Trophoblast cell (in vitro differentiated cells and primary cell): ENCODE results near the gene PDGFRB.

Experiments used
- DNase-seq, 2 donors: peaks; one replicate each; pipeline ENCODE4 v3.0.0-alpha.2; 2016
- H2AFZ ChIP-seq: 2 replicates; pipeline ENCODE4 v1.6.1; 2013; ENCODE audit warnings: low read length, moderate library complexity, mild to moderate bottlenecking; ENCODE audit not compliant: insufficient read depth, poor library complexity
- H2AK5ac ChIP-seq: 2 replicates; pipeline ENCODE4 v1.6.1; 2013; ENCODE audit warnings: mild to moderate bottlenecking, low read length
- H2BK120ac ChIP-seq: 2 replicates; pipeline ENCODE4 v1.6.1; 2013; ENCODE audit warnings: low read length, mild to moderate bottlenecking, moderate library complexity; ENCODE audit not compliant: insufficient read depth, poor library complexity
- H2BK12ac ChIP-seq: 2 replicates; pipeline ENCODE4 v1.6.1; 2013; ENCODE audit warnings: mild to moderate bottlenecking, low read length, moderate library complexity
- H2BK5ac ChIP-seq: 2 replicates; pipeline ENCODE4 v1.6.1; 2013; ENCODE audit warnings: low read length, low read depth, moderate library complexity, mild to moderate bottlenecking; ENCODE audit not compliant: poor library complexity
- H3K14ac ChIP-seq: 2 replicates; pipeline ENCODE4 v1.6.1; 2013; ENCODE audit warnings: mild to moderate bottlenecking, low read length
- H3K18ac ChIP-seq: 2 replicates; pipeline ENCODE4 v1.6.1; 2013; ENCODE audit warnings: mild to moderate bottlenecking, low read length
- H3K23ac ChIP-seq: 2 replicates; pipeline ENCODE4 v1.6.1; 2013; ENCODE audit warnings: low read length
- H3K27ac ChIP-seq: 2 replicates; pipeline ENCODE4 v1.5.1; 2013; ENCODE audit warnings: low read depth, mild to moderate bottlenecking, inconsistent platforms, low read length, moderate library complexity
- H3K27me3 ChIP-seq: 2 replicates; pipeline ENCODE4 v1.6.1; 2013; ENCODE audit warnings: inconsistent platforms, mild to moderate bottlenecking, low read length, moderate library complexity; ENCODE audit not compliant: insufficient read depth
- H3K36me3 ChIP-seq, 2 experiments: 1 replicate in 1 of 2; 2 replicates in 1 of 2; pipeline ENCODE4 v1.6.1; 2013; ENCODE audit warnings: low read length in 2 of 2, mild to moderate bottlenecking in 2 of 2, moderate library complexity in 1 of 2; ENCODE audit not compliant: insufficient read depth in 2 of 2, control insufficient read depth in 1 of 2
- H3K4ac ChIP-seq: 2 replicates; pipeline ENCODE4 v1.6.1; 2013; ENCODE audit warnings: low read depth, mild to moderate bottlenecking, low read length, moderate library complexity
- H3K4me1 ChIP-seq, 2 experiments: 1 replicate in 1 of 2; 2 replicates in 1 of 2; pipeline ENCODE4 v1.6.1; 2013; ENCODE audit warnings: low read length in 2 of 2, mild to moderate bottlenecking in 2 of 2, moderate library complexity in 1 of 2; ENCODE audit not compliant: insufficient read depth in 2 of 2, control insufficient read depth in 1 of 2
- H3K4me2 ChIP-seq: 2 replicates; pipeline ENCODE4 v1.6.1; 2013; ENCODE audit warnings: inconsistent platforms, mild to moderate bottlenecking, low read length, moderate library complexity
- H3K4me3 ChIP-seq: 2 replicates; pipeline ENCODE4 v1.5.1; 2013; ENCODE audit warnings: mild to moderate bottlenecking, low read depth, low read length, inconsistent platforms
- H3K79me1 ChIP-seq: one replicate; pipeline ENCODE4 v1.6.1; 2013; ENCODE audit warnings: low read length
- H3K79me2 ChIP-seq: 2 replicates; pipeline ENCODE4 v1.6.1; 2013; ENCODE audit warnings: low read length, mild to moderate bottlenecking; ENCODE audit not compliant: control insufficient read depth, insufficient read depth, poor library complexity
- H3K9ac ChIP-seq: 2 replicates; pipeline ENCODE4 v1.6.1; 2013; ENCODE audit warnings: mild to moderate bottlenecking, low read length
- H3K9me3 ChIP-seq: 2 replicates; pipeline ENCODE4 v1.6.1; 2013; ENCODE audit warnings: low read depth, mild to moderate bottlenecking, control low read depth, inconsistent platforms, low read length; ENCODE audit not compliant: insufficient read depth
- H4K12ac ChIP-seq: 2 replicates; pipeline ENCODE4 v1.6.1; 2013; ENCODE audit warnings: low read depth, mild to moderate bottlenecking, low read length, moderate library complexity
- H4K8ac ChIP-seq: 2 replicates; pipeline ENCODE4 v1.6.1; 2013; ENCODE audit warnings: low read depth, mild to moderate bottlenecking, low read length, moderate library complexity
- H4K91ac ChIP-seq: one replicate; pipeline ENCODE4 v1.6.1; 2013; ENCODE audit warnings: low read depth, mild to moderate bottlenecking, low read length, moderate library complexity
- WGBS: extraction: QIAGEN DNeasy Blood & Tissue Kit; methylation state at CpG from one replicate; pipeline ENCODE4 v1.1.7; 2013; ENCODE audit warnings: missing lambda C conversion rate; ENCODE audit not compliant: insufficient read length, insufficient coverage; ENCODE audit errors: extremely low coverage; 5-methylcytosine and 5-hydroxymethylcytosine counted together

The PDGFRB gene

GRCh38 chr5:150181766-150182545 lies 26.3 kb upstream of the PDGFRB start:
- Histone ChIP-seq H3K4me1 (no peaks in the 10 kb centered on the region), H4K91ac (no peak overlapping the region), H3K9me3 (no peaks in the 10 kb centered on the region), H2AFZ (no peak overlapping the region), H2BK12ac (no peak overlapping the region), H3K9ac (no peak overlapping the region), H2BK5ac (no peak overlapping the region), H4K8ac (no peak overlapping the region), H3K18ac (no peak overlapping the region), H3K4me3 (no peak overlapping the region), H3K36me3 (no peaks in the 10 kb centered on the region), H3K14ac (no peak overlapping the region), H3K79me1 (no peaks in the 10 kb centered on the region), H3K4ac (no peak overlapping the region), H3K23ac (no peak overlapping the region), H4K12ac (no peak overlapping the region), H3K4me2 (no peak overlapping the region), H3K27ac (no peak overlapping the region), H2AK5ac (no peak overlapping the region), H3K79me2 (no peaks in the 10 kb centered on the region), H3K27me3 (no peaks in the 10 kb centered on the region), H2BK120ac (no peak overlapping the region)
- peak; percentile 64 to 77 for DNase-seq
- WGBS, result no CpG with 5 or more reads among the region's 9 CpGs

- no peak overlapping the region for H4K91ac ChIP-seq
- H2BK5ac ChIP-seq, result no peak overlapping the region
- H3K79me2 ChIP-seq, result no peaks in the 10 kb centered on the region
- H4K8ac ChIP-seq, result no peak overlapping the region
- no peaks in the 10 kb centered on the region for H3K36me3 ChIP-seq
- H3K23ac ChIP-seq, result no peak overlapping the region
- no peak overlapping the region for H2BK12ac ChIP-seq
- no peak overlapping the region for H3K18ac ChIP-seq
- H3K4me3 ChIP-seq, result no peak overlapping the region
- H2AK5ac ChIP-seq, result no peak overlapping the region
- no peak overlapping the region for H2BK120ac ChIP-seq
- no peak overlapping the region for H2AFZ ChIP-seq
- H3K9ac ChIP-seq, result no peak overlapping the region
- no peaks in the 10 kb centered on the region for H3K27me3 ChIP-seq
- no CpG with 5 or more reads among the region's 5 CpGs for WGBS
- no peak overlapping the region for H3K14ac ChIP-seq
- no peaks in the 10 kb centered on the region for H3K9me3 ChIP-seq
- no peak overlapping the region for H3K4me2 ChIP-seq
- no peak overlapping the region for H3K27ac ChIP-seq
- DNase-seq, result no peak
- no peak overlapping the region for H3K4ac ChIP-seq
- H3K4me1 ChIP-seq, result no peaks in the 10 kb centered on the region
- H4K12ac ChIP-seq, result no peak overlapping the region
- no peaks in the 10 kb centered on the region for H3K79me1 ChIP-seq
Measured at GRCh38 chr5:150181027-150181426, 25.4 kb upstream of the PDGFRB start.

- H4K8ac ChIP-seq, result no peak overlapping the region
- no peak overlapping the region for H3K9ac ChIP-seq
- no peak overlapping the region for H4K91ac ChIP-seq
- H3K4ac ChIP-seq, result no peak overlapping the region
- no peaks in the 10 kb centered on the region for H3K4me1 ChIP-seq
- no peaks in the 10 kb centered on the region for H3K9me3 ChIP-seq
- no peak overlapping the region for H3K14ac ChIP-seq
- no peak overlapping the region for H2AFZ ChIP-seq
- H3K79me1 ChIP-seq, result no peaks in the 10 kb centered on the region
- H3K27me3 ChIP-seq, result no peaks in the 10 kb centered on the region
- no peak overlapping the region for H3K4me2 ChIP-seq
- H3K4me3 ChIP-seq, result no peak overlapping the region
- WGBS, result no CpG with 5 or more reads among the region's 18 CpGs
- H3K27ac ChIP-seq, result no peak overlapping the region
- no peak overlapping the region for H2BK120ac ChIP-seq
- H3K23ac ChIP-seq, result no peak overlapping the region
- H3K36me3 ChIP-seq, result no peaks in the 10 kb centered on the region
- DNase-seq, result no peak
- H2AK5ac ChIP-seq, result no peak overlapping the region
- no peaks in the 10 kb centered on the region for H3K79me2 ChIP-seq
- no peak overlapping the region for H2BK5ac ChIP-seq
- H2BK12ac ChIP-seq, result no peak overlapping the region
- no peak overlapping the region for H3K18ac ChIP-seq
- H4K12ac ChIP-seq, result no peak overlapping the region
Measured at GRCh38 chr5:150180241-150181026, 24.8 kb upstream of the PDGFRB start.

GRCh38 chr5:150179019-150179620 lies 23.5 kb upstream of the PDGFRB start:
- no peak for DNase-seq
- Histone ChIP-seq H3K23ac (no peak overlapping the region), H2AK5ac (no peak overlapping the region), H2AFZ (no peak overlapping the region), H2BK5ac (no peak overlapping the region), H3K18ac (no peak overlapping the region), H4K91ac (no peak overlapping the region), H3K36me3 (no peaks in the 10 kb centered on the region), H2BK120ac (no peak overlapping the region), H3K27me3 (no peaks in the 10 kb centered on the region), H3K9ac (no peak overlapping the region), H3K4me2 (no peak overlapping the region), H3K79me2 (no peaks in the 10 kb centered on the region), H4K8ac (no peak overlapping the region), H3K4ac (no peak overlapping the region), H3K4me3 (no peak overlapping the region), H4K12ac (no peak overlapping the region), H3K79me1 (peaks cover 4% of the 10 kb centered on the region), H3K14ac (no peak overlapping the region), H2BK12ac (no peak overlapping the region), H3K9me3 (no peaks in the 10 kb centered on the region), H3K4me1 (no peaks in the 10 kb centered on the region), H3K27ac (no peak overlapping the region)
- WGBS, result no CpG with 5 or more reads among the region's 7 CpGs
